Measurements from ENCODE around the gene MED22.

MED22 gene

GRCh38 chr9:133389025-133389557, 41.2 kb upstream of the MED22 start:
- no peak for TF ChIP-seq Cebpa-rat (IDR thresholded peaks at IDR 0.05)
- no peaks in the 10 kb centered on the region for H3K27me3 ChIP-seq
- H3K36me3 ChIP-seq, result no peaks in the 10 kb centered on the region
- no peak overlapping the region for H3K4me3 ChIP-seq
- H3K4me2 ChIP-seq, result no peak overlapping the region
- H4K20me1 ChIP-seq, result no peaks in the 10 kb centered on the region; a peak in 1 of 22 replicates
- no peaks in the 10 kb centered on the region for H3K4me1 ChIP-seq
- H3K9ac ChIP-seq, result no peak overlapping the region
- H3K27ac ChIP-seq, result no peak overlapping the region
- peaks cover 0 to 14% (median 8%) of the 10 kb centered on the region in 11 experiments; a peak in 12 of 22 replicates for H3K9me3 ChIP-seq (replicated peaks in 1 of 11)

GRCh38 chr9:133387680-133388079, 39.7 kb upstream of the MED22 start:
- no peak overlapping the region for H3K4me2 ChIP-seq
- no peaks in the 10 kb centered on the region for H3K27me3 ChIP-seq
- H3K27ac ChIP-seq, result no peak overlapping the region
- no peak overlapping the region for H3K9ac ChIP-seq
- H3K36me3 ChIP-seq, result no peaks in the 10 kb centered on the region
- no peak for TF ChIP-seq Cebpa-rat (IDR thresholded peaks at IDR 0.05)
- no peak overlapping the region for H3K4me3 ChIP-seq
- no peaks in the 10 kb centered on the region for H4K20me1 ChIP-seq
- peaks cover 0 to 14% (median 8%) of the 10 kb centered on the region in 11 experiments; a peak in 12 of 22 replicates for H3K9me3 ChIP-seq (replicated peaks in 1 of 11)
- no peaks in the 10 kb centered on the region for H3K4me1 ChIP-seq

- H3K4me1 ChIP-seq, result no peaks in the 10 kb centered on the region
- no peak overlapping the region for H3K9ac ChIP-seq
- no peak for TF ChIP-seq Cebpa-rat (IDR thresholded peaks at IDR 0.05)
- H3K36me3 ChIP-seq, result no peaks in the 10 kb centered on the region
- no peaks in the 10 kb centered on the region for H4K20me1 ChIP-seq
- no peaks in the 10 kb centered on the region for H3K27me3 ChIP-seq
- H3K4me3 ChIP-seq, result no peak overlapping the region
- no peak overlapping the region for H3K27ac ChIP-seq
- H3K4me2 ChIP-seq, result no peak overlapping the region
- H3K9me3 ChIP-seq (replicated peaks in 1 of 11), result peaks cover 0 to 10% (median 6%) of the 10 kb centered on the region in 11 experiments; a peak in 12 of 22 replicates
Measured at GRCh38 chr9:133386338-133386737, 38.4 kb upstream of the MED22 start.

GRCh38 chr9:133385452-133385851, 37.5 kb upstream of the MED22 start:
- H3K9ac ChIP-seq, result no peak overlapping the region
- no peaks in the 10 kb centered on the region for H4K20me1 ChIP-seq
- no peak overlapping the region for H3K4me2 ChIP-seq

GRCh38 chr9:133384736-133385321, 36.9 kb upstream of the MED22 start:
- Histone ChIP-seq H3K4me1 (no peaks in the 10 kb centered on the region), H3K36me3 (no peaks in the 10 kb centered on the region), H3K4me2 (no peak overlapping the region), H3K4me3 (no peak overlapping the region), H4K20me1 (no peaks in the 10 kb centered on the region), H3K9me3 (replicated peaks in 1 of 11) (no peaks in the 10 kb centered on the region), H3K27me3 (no peaks in the 10 kb centered on the region), H3K27ac (no peak overlapping the region), H3K9ac (no peak overlapping the region)
- no peak for TF ChIP-seq Cebpa-rat (IDR thresholded peaks at IDR 0.05)

More at GRCh38 chr9:133385452-133385851, 37.5 kb upstream of the MED22 start:
- no peak overlapping the region for H3K27ac ChIP-seq
- H3K27me3 ChIP-seq, result no peaks in the 10 kb centered on the region
- no peaks in the 10 kb centered on the region for H3K4me1 ChIP-seq
- H3K9me3 ChIP-seq (replicated peaks in 1 of 11), result peaks cover 0 to 3% (median under 1%) of the 10 kb centered on the region in 11 experiments; a peak in 7 of 22 replicates
- no peak for TF ChIP-seq Cebpa-rat (IDR thresholded peaks at IDR 0.05)
- H3K36me3 ChIP-seq, result no peaks in the 10 kb centered on the region
- no peak overlapping the region for H3K4me3 ChIP-seq

- Histone ChIP-seq H3K36me3 (no peaks in the 10 kb centered on the region), H3K27ac (no peak overlapping the region), H4K20me1 (no peaks in the 10 kb centered on the region), H3K27me3 (no peaks in the 10 kb centered on the region), H3K4me1 (no peaks in the 10 kb centered on the region), H3K4me3 (no peak overlapping the region), H3K9ac (no peak overlapping the region), H3K9me3 (replicated peaks in 1 of 11) (peaks cover 0 to 2% (median under 1%) of the 10 kb centered on the region in 11 experiments; a peak in 7 of 22 replicates), H3K4me2 (no peak overlapping the region)
- TF ChIP-seq Cebpa-rat (IDR thresholded peaks at IDR 0.05), result no peak
Measured at GRCh38 chr9:133383438-133383837, 35.5 kb upstream of the MED22 start.

- Histone ChIP-seq H3K4me1 (no peaks in the 10 kb centered on the region), H3K9me3 (replicated peaks in 1 of 11) (peaks cover 0 to 11% (median 8%) of the 10 kb centered on the region in 11 experiments; a peak in 15 of 22 replicates), H3K4me3 (no peak overlapping the region), H4K20me1 (no peaks in the 10 kb centered on the region), H3K27me3 (no peaks in the 10 kb centered on the region), H3K36me3 (no peaks in the 10 kb centered on the region), H3K27ac (no peak overlapping the region), H3K9ac (no peak overlapping the region), H3K4me2 (no peak overlapping the region)
- TF ChIP-seq Cebpa-rat (IDR thresholded peaks at IDR 0.05), result no peak
Measured at GRCh38 chr9:133382507-133383141, 34.7 kb upstream of the MED22 start.

- Histone ChIP-seq H3K9me3 (replicated peaks in 1 of 11) (peaks cover 0 to 14% (median 9%) of the 10 kb centered on the region in 11 experiments; a peak in 15 of 22 replicates), H3K27ac (no peak overlapping the region), H3K9ac (no peak overlapping the region), H3K27me3 (no peaks in the 10 kb centered on the region), H4K20me1 (peaks cover 0 to 1% (median 0%) of the 10 kb centered on the region in 11 experiments; a peak in 5 of 22 replicates), H3K4me3 (no peak overlapping the region), H3K36me3 (no peaks in the 10 kb centered on the region), H3K4me1 (peaks cover 0 to 9% (median 7%) of the 10 kb centered on the region in 10 experiments; a peak in 16 of 20 replicates), H3K4me2 (no peak overlapping the region)
- no peak for TF ChIP-seq Cebpa-rat (IDR thresholded peaks at IDR 0.05)
Measured at GRCh38 chr9:133380734-133381133, 32.8 kb upstream of the MED22 start.

- Histone ChIP-seq H3K9me3 (replicated peaks in 1 of 11) (peaks cover 0 to 14% (median 9%) of the 10 kb centered on the region in 11 experiments; a peak in 15 of 22 replicates), H3K27me3 (no peaks in the 10 kb centered on the region), H3K9ac (no peak overlapping the region), H3K4me1 (peaks cover under 1 to 13% (median 10%) of the 10 kb centered on the region in 10 experiments; a peak in 19 of 20 replicates), H4K20me1 (peaks cover under 1 to 14% (median 11%) of the 10 kb centered on the region in 11 experiments; a peak in 18 of 22 replicates), H3K27ac (no peak overlapping the region), H3K4me2 (no peak overlapping the region), H3K4me3 (no peak overlapping the region), H3K36me3 (no peaks in the 10 kb centered on the region)
- TF ChIP-seq Cebpa-rat (IDR thresholded peaks at IDR 0.05), result no peak
Measured at GRCh38 chr9:133379153-133380086, 31.5 kb upstream of the MED22 start.
